Measurements from ENCODE around the gene C1orf198.

DNA sequence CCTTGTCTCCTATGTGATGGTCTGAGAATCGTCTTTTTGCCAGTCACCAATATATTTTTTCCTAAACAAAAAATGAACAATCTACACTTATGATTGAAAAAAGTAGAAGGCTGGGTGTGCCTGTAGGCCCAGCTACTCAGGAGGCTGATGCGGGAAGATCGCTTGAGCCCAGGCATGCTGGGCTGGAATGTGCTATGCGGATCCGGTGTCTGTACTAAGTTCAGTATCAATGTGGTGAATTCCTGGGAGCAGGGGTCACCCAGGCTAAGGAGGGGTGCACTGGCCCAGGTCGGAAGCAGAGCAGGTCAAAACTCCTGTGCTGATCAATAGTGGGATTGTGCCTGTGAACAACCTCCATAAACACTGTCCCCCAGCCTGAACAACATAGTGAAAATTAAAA, 25.7 kb upstream of the C1orf198 start:
- TF ChIP-seq, protein P1, sequence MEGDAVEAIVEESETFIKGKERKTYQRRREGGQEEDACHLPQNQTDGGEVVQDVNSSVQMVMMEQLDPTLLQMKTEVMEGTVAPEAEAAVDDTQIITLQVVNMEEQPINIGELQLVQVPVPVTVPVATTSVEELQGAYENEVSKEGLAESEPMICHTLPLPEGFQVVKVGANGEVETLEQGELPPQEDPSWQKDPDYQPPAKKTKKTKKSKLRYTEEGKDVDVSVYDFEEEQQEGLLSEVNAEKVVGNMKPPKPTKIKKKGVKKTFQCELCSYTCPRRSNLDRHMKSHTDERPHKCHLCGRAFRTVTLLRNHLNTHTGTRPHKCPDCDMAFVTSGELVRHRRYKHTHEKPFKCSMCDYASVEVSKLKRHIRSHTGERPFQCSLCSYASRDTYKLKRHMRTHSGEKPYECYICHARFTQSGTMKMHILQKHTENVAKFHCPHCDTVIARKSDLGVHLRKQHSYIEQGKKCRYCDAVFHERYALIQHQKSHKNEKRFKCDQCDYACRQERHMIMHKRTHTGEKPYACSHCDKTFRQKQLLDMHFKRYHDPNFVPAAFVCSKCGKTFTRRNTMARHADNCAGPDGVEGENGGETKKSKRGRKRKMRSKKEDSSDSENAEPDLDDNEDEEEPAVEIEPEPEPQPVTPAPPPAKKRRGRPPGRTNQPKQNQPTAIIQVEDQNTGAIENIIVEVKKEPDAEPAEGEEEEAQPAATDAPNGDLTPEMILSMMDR (IDR thresholded peaks at IDR 0.05; ENCODE audit: low read depth, low read length): no peak
- TF ChIP-seq EZH2phosphoT487 (IDR thresholded peaks at IDR 0.05; ENCODE audit: low read depth): no peak
